B cell (primary cell): ENCODE data around the gene RNF220. TPM values are rescaled to one million over a fixed set of nuclear protein-coding genes. Genes with fewer than 3 reads are reported as not detected.

Source experiments
- ATAC-seq: fragments of 200-7000 bp; cut with Tn5 transposase; one replicate; pipeline ENCODE4 v1.10.0; 2021; ENCODE audit warnings: low read depth, mild to moderate bottlenecking, moderate number of reproducible peaks, moderate library complexity
- CTCF ChIA-PET: fragments of 350-600 bp; sonication (Branson Sonifier 250); formaldehyde crosslinking; loops from one replicate; lab custom pipeline; 2021; ENCODE audit warnings: antibody characterized with exemption, inconsistent platforms; lab: Charles Lee
- POLR2A ChIA-PET: fragments of 350-600 bp; sonication (Branson Sonifier 250); formaldehyde crosslinking; loops from one replicate; lab custom pipeline; 2021; ENCODE audit warnings: antibody characterized with exemption; lab: Charles Lee
- DNase-seq: peaks from one replicate; pipeline ENCODE4 v3.0.0; 2013
- H2AFZ ChIP-seq: 2 replicates; pipeline ENCODE4 v1.6.1; 2012; ENCODE audit warnings: mild to moderate bottlenecking, low read depth, low read length; ENCODE audit not compliant: insufficient read depth, poor library complexity, severe bottlenecking
- H3K27ac ChIP-seq, 2 donors: 1 replicate in 1 of 2; 2 replicates in 1 of 2; pipeline ENCODE4 v1.5.1; 2012 to 2013; ENCODE audit warnings: low read length in 2 of 2, mild to moderate bottlenecking in 2 of 2, moderate library complexity in 1 of 2
- H3K27me3 ChIP-seq, 4 experiments: fragments of 200-600 bp in 1 of 4; sonication (generic) in 1 of 4; replicated peaks in 1 of 4; 1 replicate in 2 of 4; 2 replicates in 2 of 4; pipeline versions ENCODE4 v1.6.1 to v1.7.0; 2013 to 2016; ENCODE audit warnings: low read length in 3 of 4, mild to moderate bottlenecking in 2 of 4, mixed read lengths in 1 of 4, moderate library complexity in 1 of 4; ENCODE audit not compliant: insufficient read depth in 4 of 4, control insufficient read depth in 3 of 4; ENCODE audit errors: control extremely low read depth in 1 of 4
- H3K36me3 ChIP-seq, 2 experiments: replicated peaks in 1 of 2; 1 replicate in 1 of 2; 2 replicates in 1 of 2; pipeline versions ENCODE4 v1.6.1 to v1.7.1; 2013; ENCODE audit warnings: low read length in 1 of 2; ENCODE audit not compliant: insufficient read depth in 2 of 2, control insufficient read depth in 1 of 2; ENCODE audit errors: control extremely low read depth in 1 of 2, extremely low read depth in 1 of 2
- H3K4me1 ChIP-seq, 2 donors: fragments of 200-600 bp in 1 of 2; sonication (generic) in 1 of 2; 1 replicate in 1 of 2; 2 replicates in 1 of 2; pipeline versions ENCODE4 v1.5.1 to v1.6.1; 2013 to 2017; ENCODE audit warnings: low read length in 2 of 2; ENCODE audit not compliant: control insufficient read depth in 2 of 2, insufficient read depth in 2 of 2
- H3K4me2 ChIP-seq: replicated peaks from 2 replicates; pipeline ENCODE3; 2012; ENCODE audit warnings: mild to moderate bottlenecking, low read depth, low read length; ENCODE audit not compliant: poor library complexity, severe bottlenecking
- H3K4me3 ChIP-seq, 5 experiments: fragments of 200-600 bp in 1 of 5; sonication (generic) in 1 of 5; 1 replicate in 3 of 5; 2 replicates in 2 of 5; pipeline versions ENCODE4 v1.5.1 to v1.7.0; 2011 to 2016; ENCODE audit warnings: low read length in 4 of 5, mild to moderate bottlenecking in 4 of 5, low read depth in 2 of 5, control low read depth in 1 of 5, moderate library complexity in 1 of 5; ENCODE audit not compliant: insufficient read depth in 1 of 5; ENCODE audit errors: control extremely low read depth in 1 of 5, extremely low read depth in 1 of 5
- H3K79me2 ChIP-seq: fragments of 200-600 bp; sonication (generic); one replicate; pipeline ENCODE4 v1.6.0; 2016; ENCODE audit warnings: low read length; ENCODE audit not compliant: control insufficient read depth, insufficient read depth
- H3K9ac ChIP-seq: fragments of 200-600 bp; sonication (generic); 2 replicates; pipeline ENCODE4 v1.6.1; 2017; ENCODE audit warnings: mild to moderate bottlenecking, low read length, moderate library complexity
- H3K9me3 ChIP-seq, 3 donors: one replicate each; pipeline versions ENCODE4 v1.6.1 to v1.7.1; 2013; ENCODE audit warnings: low read length in 2 of 3; ENCODE audit not compliant: control insufficient read depth in 2 of 3, insufficient read depth in 1 of 3; ENCODE audit errors: control extremely low read depth in 1 of 3
- H4K20me1 ChIP-seq: 2 replicates; pipeline ENCODE4 v1.6.0; 2012; ENCODE audit warnings: mild to moderate bottlenecking, low read length; ENCODE audit not compliant: insufficient read depth, control insufficient read depth, poor library complexity, severe bottlenecking
- H3K27ac Mint-ChIP-seq: one replicate; pipeline ENCODE4 v1.8.0; 2021; ENCODE audit warnings: mixed read lengths
- H3K27me3 Mint-ChIP-seq: one replicate; pipeline ENCODE4 v1.8.0; 2021; ENCODE audit warnings: mixed read lengths
- H3K4me1 Mint-ChIP-seq: one replicate; pipeline ENCODE4 v1.8.0; 2021; ENCODE audit warnings: mixed read lengths
- H3K4me3 Mint-ChIP-seq: one replicate; pipeline ENCODE4 v1.8.0; 2021; ENCODE audit warnings: mixed read lengths
- H3K9me3 Mint-ChIP-seq: one replicate; pipeline ENCODE4 v1.8.0; 2022; ENCODE audit warnings: mixed read lengths; ENCODE audit not compliant: insufficient read depth
- CTCF ChIP-seq: fragments of 200-600 bp; IDR thresholded peaks from one replicate; pipeline ENCODE4 v1.8.0; 2022; ENCODE audit warnings: antibody characterized with exemption, mild to moderate bottlenecking
- EZH2 ChIP-seq: IDR thresholded peaks from 2 replicates; pipeline ENCODE4 v1.6.1; 2012; ENCODE audit warnings: borderline replicate concordance, low read depth, mild to moderate bottlenecking, moderate library complexity, low read length; ENCODE audit not compliant: insufficient read depth, poor library complexity, severe bottlenecking
- WGBS: methylation state at CpG from one replicate; pipeline ENCODE4 v1.1.5; 2013; ENCODE audit warnings: missing lambda C conversion rate; ENCODE audit not compliant: insufficient coverage; 5-methylcytosine and 5-hydroxymethylcytosine counted together
- intact Hi-C: fragments of 100-400 bp; cut with micrococcal nuclease; formaldehyde crosslinking; loops from one replicate; pipeline ENCODE4 v1.10.0; 2022
- polyA plus RNA-seq: library from polyadenylated mRNA; depleted of rRNA; stranded (reverse); fragments of >200 nt; gene quantifications from 2 replicates; pipeline ENCODE4 v1.2.3, GENCODE V29; 2012
- total RNA-seq, 2 donors: library from RNA; stranded (reverse); fragments of 120-200 nt in 1 of 2; gene quantifications; 1 replicate in 1 of 2; 2 replicates in 1 of 2; pipeline versions ENCODE4 v1.2.3 to v1.2.4, GENCODE V29; 2013 to 2022

Gene RNF220
- total and polyA plus RNA-seq, 2 donors (not counting 1 experiment from before 2014, with no cell fraction given) = 115 to 141 TPM

- Mint-ChIP-seq H3K9me3 (no peaks in the 10 kb centered on the region), H3K4me3 (peak overlapping the region; percentile 96), H3K27me3 (peaks cover 38% of the 10 kb centered on the region), H3K4me1 (peaks cover 44% of the 10 kb centered on the region), H3K27ac (no peak overlapping the region)
- Histone ChIP-seq H3K9ac (peak overlapping the region; percentile 78), H3K27ac (no peak overlapping the region), H3K4me2 (peak overlapping the region; percentile 99), H2AFZ (peak overlapping the region; percentile 55), H4K20me1 (no peaks in the 10 kb centered on the region), H3K36me3 (no peaks in the 10 kb centered on the region), H3K4me3 (peak overlapping the region in 4 of 5 experiments; percentile 42 to 77 (median 58)), H3K4me1 (peaks cover 47 to 66% of the 10 kb centered on the region in 2 donors), H3K9me3 (peaks cover 0 to 11% (median 0%) of the 10 kb centered on the region in 3 donors), H3K27me3 (peaks cover 0 to 76% (median 63%) of the 10 kb centered on the region in 4 experiments), H3K79me2 (no peaks in the 10 kb centered on the region)
- POLR2A ChIA-PET = no interaction called here
- peak; percentile 71 for DNase-seq
- CTCF ChIA-PET = no interaction called here
- intact Hi-C loops = loop anchor here (1.0 kb wide), 1 partner anchor 10 kb away; no protein-coding TSS in a partner anchor
- TF ChIP-seq EZH2 (peak; percentile 32), CTCF (no peak)
- peak; percentile 12 for ATAC-seq
- WGBS = 1% methylated on average over 48 of the region's 50 CpGs
Measured at GRCh38 chr1:44406737-44407429, 1.8 kb downstream of the RNF220 start.
